OCI-M2 (cell line): ENCODE measurements around the gene PPP1R12C.

Source experiments
- DNase-seq: peaks from one replicate; lab custom pipeline; 2025; ENCODE audit not compliant: unreplicated experiment; lab: John Stamatoyannopoulos, UW

Gene PPP1R12C

DNA sequence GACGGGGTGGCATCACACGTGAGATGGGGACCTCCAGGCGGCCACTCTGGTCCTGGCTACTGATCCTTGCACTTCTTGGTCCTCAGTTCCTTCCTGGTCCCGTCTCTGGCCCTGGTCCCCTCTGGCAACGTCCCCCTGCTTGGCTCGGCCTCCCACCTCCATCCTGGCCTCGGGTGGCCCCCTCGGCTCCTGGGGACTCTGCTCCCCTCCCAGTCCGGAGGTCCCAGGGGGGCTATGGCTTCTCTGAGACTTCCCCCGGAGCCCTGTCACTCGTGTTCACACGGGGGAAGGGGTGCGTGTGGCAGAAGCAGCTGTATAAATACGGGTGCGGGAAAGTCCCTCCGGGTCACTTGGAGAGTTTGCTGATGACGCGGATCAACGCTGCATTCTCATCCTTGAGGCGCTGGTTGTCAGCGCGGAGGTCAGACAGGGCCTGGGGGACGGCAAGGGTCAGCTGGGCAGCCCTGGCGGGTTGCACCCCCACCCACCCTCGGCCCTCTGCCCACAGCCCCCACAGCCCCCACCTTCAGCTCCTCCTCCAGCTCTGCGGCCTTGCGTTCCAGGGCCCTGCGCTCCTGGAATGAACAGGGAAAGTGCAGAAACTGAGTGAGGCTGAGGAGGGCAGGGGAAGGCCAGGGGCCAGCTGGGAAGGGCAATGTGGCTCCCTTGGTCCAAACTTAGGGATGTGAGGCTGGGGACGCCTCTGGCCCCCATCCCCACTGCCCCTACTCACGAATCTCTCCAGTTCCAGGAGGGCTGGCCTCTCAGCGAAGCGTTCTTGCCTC, 26.1 kb downstream of the PPP1R12C start:
- no peak for DNase-seq

DNA sequence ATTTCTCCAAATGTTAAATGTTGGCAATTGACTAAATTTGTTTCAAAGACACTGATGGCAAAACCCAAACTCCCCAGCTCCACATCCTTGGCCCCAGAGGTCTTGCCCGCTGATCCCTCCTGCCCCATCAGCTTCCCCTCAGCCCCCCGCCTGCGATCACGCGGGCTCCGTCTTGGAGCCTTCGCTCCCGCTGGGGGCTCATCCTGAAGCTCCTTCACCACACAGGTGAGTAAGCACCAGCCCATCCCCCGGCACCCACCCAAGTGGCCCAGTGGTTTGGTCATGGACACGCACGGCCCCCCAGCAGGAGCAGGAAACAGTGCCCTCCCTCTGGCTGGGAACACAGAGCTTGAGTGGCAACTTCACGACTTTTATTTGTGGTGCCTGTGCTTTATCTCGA, 26.9 kb downstream of the PPP1R12C start:
- no peak for DNase-seq

DNA sequence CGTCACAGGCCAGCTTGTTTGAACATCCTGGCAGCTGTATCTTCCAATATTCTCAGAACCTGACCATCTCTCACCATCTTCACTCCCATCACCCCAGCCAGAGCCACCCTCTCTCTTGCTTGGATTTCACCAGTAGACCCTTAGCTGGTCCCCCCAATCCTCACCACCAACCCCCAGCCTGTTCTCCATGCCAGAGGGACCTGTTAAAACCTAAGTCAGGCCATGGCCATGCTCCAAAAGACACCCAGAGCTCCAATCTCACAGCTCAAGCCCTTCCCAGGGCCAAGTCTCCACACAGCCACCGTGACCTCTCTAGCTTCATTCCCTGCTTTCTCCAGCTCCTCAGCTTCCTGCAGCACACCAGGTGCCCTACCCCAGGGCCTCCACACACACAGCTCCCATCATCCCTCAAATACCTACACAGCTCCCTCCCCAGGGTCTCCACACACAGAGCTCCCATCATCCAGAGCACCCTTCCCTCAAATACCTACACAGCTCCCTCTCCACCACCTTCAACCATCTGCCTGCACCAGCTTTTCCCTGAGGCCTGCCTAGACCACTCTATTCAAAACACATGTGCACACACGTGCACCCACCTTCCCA, 28.0 kb downstream of the PPP1R12C start:
- no peak for DNase-seq

DNA sequence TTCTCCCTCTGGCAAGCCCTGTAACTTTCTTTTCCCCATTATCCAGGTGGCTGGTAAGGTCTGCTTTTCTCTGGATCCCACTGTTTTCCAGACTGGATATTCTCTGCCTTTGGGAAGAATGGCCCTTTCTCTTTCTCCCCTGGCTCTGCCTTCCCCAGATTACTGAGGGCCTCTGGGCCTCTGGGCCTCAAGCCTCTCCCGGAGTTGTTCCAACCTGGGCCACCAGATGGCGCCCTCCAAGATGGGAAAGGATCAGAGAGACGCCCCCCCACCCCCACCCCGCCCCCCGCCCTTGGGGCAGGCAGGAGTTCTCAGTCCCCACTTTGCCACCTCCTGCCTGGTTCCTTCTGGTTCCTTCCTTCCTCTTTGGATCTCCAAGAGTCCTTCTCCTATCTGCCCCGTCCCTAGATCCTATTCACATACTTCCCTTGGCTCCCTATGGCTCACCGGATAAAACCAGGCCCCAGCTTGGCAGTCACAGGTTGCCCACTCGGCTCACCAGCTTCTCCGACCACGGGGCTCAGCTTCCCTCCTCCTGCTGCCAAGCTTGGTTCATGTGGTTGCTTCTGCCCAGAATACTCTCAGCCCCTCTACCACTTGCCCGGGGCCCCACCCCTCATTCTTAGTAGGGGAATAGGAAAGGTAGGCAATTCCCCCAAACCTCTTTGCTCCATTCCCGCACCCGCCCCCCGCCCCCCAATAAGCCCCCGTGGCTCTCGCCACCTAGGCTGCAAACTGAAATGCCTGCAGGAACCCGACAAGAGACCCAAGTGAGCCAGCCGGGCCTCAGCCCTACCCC, 28.7 kb downstream of the PPP1R12C start:
- DNase-seq = peak; percentile 24

DNA sequence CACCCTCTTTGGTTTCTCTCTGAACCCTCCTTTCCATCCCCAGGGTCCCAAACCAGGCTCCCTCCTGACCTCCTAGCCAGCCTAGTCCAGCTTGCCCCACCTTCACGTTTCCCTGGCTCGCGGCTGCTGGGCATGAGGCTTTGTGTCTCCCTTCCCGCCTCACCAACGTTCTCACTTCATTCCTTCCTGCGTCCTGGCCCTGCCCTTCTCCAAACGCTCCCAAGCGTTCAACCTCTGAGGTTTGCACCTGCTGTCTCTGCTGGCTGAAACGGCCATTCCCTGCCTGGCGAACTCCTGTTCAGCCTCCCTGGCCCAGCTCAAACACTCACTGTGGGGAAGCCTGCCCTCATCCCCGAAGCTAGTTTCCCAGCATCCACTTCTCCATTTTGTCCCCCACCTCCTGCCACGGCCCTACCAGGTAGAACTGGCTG, 29.4 kb downstream of the PPP1R12C start:
- no peak for DNase-seq

DNA sequence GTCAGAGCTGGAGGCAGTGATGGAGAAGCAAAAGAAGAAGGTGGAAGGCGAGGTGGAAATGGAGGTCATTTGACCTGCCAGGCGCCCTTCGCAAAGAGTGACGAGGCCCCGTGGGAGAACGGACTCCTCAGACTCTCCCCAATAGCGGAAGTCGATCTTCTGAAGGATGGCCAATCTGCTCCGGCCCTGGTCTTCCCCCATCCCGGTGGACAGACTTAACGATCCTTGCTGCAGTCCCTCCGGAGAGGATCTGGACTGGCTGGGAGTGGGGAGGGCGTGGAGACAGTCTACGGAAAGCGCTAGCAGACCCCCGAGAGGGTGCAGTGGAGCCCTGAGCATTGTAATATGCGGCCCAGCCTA, 29.9 kb downstream of the PPP1R12C start:
- DNase-seq = no peak

DNA sequence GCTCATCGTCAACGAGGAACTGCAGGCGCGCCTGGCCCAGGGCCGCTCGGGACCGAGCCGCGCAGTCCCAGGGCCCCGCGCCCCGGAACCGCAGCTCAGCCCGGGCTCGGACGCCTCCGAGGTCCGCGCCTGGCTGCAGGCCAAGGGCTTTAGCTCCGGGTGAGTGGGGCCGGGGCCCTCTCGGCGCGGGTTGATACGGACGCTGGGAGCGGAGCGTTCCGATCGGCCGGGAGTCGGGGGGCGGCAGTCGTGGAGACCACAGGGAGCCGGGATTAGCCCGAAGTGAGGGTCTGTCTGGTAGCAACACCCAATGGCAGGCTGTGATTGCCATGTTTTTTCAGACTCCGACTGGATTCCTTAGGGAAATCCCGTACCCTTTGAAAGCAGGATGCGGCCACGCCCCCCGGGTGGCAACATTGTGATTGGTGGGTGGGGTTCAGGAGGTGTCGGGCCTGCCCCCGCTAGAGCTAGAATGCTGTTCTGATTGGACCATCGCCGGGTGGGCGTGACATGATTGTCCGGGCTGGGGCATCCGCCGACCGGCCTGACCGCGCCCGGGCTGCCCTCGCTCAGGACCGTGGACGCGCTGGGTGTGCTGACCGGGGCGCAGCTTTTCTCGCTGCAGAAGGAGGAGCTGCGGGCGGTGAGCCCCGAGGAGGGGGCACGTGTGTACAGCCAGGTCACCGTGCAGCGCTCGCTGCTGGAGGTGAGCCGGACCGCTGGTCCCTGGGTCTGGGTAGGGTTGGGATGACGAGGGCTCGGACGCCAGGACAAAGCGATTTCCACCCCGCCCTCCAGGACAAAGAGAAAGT, 30.5 kb downstream of the PPP1R12C start:
- no peak for DNase-seq

DNA sequence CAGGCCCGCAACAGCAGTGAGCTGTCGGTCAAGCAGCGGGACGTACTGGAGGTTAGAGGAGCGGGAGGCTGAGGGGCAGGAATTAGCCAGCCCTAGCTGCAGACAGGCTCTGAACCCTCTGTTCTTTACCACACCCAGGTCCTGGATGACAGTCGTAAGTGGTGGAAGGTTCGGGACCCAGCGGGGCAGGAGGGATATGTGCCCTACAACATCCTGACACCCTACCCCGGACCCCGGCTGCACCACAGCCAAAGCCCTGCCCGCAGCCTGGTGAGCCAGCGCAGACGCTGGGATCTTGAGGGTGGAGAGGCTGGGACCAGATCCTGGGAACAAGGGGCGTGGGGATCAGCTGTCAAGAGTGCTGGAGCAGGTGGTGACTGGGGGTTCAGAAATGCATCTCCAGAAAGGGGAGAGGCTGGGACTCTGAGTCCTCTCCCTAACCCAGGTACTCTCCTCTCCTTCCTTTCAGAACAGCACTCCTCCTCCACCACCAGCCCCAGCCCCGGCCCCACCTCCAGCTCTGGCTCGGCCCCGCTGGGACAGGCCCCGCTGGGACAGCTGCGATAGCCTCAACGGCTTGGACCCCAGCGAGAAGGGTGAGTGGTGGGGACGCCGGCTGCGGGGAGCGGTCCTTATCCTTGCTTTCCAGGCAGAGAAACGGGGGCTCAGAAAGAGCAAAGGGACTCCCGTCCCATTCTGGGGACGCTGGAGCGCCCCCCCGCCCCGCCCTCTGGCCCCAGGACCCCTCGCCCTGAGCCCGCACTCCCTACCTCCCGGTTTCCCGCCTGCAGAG, 31.3 kb downstream of the PPP1R12C start:
- no peak for DNase-seq

DNA sequence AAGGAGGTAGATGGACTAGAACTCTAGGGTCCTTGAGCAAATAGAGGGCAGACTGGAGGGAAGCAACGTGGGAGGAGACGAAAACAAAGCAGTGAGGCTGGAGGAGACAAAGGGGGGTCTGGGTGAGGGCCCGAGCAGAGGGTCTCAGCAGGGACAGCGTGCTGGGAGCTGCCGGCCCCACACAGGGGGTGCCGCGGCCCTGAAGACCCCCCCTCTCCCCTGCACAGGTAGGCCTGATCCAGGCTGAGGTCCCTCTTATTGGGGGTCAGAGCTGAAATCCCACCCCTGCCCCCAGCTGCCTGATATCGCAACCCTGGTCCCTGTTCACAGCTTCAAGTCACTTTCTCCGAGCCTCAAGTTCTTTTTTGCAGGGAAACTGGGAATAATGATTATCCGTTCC, 33.0 kb downstream of the PPP1R12C start:
- DNase-seq = no peak

DNA sequence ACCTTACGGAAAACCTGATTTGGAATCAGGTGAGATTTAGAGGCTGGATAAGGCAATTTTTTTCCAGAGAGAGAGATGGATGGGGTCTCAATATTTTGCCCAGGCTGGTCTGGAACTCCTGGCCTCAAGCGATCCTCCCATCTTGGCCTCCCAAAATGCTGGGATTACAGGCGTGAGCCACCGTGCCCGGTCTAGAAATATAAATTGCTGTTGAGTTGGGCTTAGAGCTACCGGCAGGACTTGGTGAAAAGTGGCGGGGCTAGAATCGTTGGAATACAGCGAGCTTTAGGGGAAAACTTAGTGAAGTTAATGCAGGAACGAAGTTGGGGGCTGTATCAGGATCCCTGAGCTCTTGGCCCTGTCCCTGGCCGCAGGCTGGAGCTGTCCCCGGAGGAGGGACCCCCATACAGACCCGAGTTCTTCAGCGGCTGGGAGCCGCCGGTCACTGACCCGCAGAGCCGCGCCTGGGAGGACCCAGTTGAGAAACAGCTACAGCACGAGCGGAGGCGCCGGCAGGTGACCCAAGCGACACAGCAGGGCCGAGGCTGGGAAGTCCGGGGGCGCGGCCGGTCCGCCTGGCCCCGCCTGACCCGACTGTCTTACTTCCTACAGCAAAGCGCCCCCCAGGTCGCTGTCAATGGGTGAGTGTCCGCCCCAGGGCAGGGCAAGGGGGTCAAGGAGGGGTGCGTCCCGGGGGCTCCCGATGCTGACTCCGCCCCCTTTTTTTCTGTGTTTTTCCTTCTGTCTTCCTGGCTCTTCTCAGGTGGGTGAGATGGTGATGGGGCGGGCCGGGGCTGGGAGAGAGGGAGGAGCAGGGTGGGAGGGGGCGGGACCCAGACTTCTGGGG, 34.2 kb downstream of the PPP1R12C start:
- DNase-seq = no peak

DNA sequence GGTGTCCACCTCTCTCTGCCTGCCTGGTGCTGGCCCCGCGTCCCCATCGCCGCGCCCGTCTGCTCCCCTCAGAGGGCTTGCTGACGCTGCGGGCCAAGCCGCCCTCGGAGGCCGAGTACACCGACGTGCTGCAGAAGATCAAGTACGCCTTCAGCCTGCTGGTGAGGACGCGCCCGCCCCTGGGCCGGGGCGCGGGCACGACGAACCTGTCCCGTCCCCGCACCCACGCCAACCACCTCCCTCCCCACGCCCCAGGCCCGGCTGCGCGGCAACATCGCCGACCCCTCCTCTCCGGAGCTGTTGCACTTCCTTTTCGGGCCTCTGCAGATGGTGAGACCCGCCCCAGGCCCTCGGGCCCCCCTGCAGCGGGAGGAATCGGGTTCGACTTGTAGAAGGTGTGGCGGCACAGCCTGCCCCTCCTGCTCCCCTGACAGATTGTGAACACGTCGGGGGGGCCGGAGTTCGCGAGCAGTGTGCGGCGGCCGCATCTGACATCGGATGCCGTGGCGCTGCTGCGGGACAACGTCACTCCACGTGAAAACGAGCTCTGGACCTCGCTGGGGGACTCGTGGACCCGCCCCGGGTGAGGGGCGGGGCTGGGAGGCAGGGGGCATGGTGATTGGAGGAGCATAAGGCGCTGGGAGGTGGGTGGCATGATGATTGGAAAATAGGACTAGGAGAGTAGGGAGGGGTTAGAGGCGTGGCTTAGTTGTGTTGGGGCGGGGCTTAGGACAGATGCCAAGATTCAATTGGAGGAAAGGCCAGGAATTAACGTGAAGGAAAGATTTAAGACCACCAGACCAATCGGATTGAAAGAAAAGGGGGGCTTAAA, 35.2 kb downstream of the PPP1R12C start:
- DNase-seq = peak; percentile 91

DNA sequence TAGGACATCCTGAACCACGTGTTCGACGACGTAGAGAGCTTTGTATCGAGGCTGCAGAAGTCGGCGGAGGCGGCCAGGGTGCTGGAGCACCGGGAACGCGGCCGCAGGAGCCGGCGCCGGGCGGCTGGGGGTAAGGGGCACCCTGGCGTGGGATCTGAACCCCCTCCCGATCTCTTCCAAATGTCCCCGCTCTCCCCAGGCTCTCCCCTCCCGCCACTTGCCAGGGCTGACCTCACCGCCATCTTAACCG, 35.7 kb downstream of the PPP1R12C start:
- no peak for DNase-seq

DNA sequence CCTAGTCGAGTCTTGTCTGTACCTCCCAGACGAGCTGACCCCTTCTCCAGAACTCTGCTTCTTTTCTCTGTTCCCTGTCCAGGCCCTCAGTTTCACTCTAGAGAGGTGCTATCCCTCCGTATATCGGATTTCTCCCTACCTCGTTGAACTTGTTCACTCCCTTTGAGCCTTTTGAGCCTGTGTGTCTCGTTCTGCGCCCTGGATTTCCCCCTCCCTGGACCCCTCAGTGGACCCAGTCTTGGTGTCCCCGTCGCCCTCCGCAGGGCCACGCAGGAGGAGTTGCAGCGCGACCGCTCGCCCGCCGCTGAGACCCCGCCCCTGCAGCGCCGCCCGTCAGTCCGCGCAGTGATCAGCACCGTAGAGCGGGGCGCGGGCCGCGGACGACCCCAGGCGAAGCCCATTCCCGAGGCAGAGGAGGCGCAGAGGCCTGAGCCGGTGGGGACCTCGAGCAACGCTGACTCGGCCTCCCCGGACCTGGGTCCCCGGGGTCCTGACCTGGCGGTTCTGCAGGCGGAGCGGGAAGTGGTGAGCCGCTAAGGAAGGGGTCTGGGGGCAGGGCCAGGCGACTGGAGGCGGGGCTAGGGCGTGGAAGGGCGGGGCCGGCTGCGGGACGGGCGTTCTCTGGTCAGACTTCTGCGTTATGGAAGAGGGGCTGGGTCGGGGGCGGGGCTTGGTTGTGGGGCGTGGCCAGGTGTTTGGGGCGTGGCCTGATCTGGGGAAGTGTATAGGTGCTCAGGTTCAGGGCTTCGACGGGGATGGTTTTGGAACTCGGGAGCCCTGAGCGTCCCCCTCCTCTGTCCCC, 36.3 kb downstream of the PPP1R12C start:
- peak; percentile 85 for DNase-seq

DNA sequence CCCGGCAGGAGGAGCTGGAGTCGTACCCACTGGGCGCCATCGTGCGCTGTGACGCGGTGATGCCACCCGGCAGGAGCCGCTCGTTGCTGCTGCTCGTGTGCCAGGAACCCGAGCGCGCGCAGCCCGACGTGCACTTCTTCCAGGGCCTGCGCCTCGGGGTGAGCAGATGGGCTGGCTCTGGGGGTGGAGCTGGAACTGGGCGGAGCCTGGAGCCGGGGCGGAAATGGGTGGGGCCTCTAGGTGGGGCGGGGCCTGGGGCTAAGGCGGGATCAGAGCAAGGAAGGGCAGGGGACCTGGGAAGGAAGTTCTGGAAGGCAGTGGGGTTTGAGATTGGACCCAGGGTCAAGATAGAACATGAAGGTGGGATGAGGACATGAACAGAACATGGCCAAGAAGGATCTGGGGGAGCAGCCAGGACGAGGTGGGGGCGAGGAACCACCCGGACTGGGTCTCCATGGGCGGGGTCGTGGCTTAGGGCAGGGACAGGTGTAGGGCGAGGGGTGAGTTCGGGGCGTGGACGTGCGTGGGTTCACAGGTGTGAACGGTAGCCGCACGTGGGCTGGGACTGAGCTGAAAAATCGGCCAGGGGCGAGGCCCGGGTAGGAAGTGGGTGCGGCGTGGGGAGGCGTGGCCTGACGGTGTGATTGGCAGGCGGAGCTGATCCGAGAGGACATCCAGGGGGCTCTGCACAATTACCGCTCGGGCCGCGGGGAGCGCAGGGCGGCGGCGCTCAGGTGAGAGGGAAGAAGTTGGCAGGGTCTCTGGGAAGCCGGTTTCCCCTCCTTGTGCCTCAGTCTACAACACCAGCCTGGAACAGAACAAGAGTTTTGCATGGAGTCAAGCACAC, 37.1 kb downstream of the PPP1R12C start:
- no peak for DNase-seq

DNA sequence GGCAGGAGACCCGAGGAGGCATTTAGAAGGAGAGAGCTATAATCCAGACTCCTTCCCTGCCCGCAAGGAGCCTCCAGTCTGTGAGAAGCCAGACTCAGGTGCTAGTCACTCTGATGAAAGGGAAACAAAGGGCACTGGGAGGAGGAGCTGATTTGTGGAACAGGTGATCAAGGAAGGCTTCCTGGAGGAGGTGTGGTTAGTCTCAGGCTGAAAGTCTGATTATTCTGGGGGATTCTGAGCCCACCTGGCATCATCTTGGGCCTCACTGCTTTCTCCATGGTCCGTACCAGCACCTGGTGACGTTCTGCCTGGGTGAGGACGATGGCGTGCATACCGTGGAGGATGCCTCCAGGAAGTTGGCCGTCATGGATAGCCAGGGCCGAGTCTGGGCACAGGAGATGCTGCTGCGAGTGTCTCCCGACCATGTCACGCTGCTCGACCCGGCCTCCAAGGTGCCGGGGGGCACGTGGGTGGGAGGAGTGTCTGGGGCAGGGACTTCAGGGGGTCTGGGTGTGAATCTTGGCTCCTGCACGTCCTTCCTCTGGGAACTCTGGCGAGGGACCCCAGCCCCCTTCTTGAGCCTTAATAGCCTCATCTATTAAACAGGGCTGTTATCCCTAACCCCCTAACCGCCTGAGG, 37.9 kb downstream of the PPP1R12C start:
- DNase-seq = no peak

DNA sequence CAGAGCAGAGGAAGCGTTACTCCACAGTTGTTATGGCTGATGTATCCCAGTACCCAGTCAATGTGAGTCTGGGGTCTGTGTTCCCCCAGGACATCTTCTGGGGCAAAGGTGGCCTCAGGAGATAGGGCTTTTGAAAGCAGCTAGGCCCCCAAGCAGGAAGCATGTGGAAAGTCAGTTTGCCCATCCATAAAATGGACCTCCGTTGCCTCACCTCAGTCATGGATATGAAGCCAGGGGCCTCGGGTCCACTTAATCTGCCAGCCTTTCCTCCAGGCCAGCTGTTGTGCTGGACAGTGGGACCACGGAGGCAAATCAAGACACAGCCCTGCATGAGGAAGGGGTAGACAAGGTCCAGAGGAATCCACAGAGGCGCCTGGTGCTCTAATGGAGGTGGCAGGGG, 38.4 kb downstream of the PPP1R12C start:
- no peak for DNase-seq

DNA sequence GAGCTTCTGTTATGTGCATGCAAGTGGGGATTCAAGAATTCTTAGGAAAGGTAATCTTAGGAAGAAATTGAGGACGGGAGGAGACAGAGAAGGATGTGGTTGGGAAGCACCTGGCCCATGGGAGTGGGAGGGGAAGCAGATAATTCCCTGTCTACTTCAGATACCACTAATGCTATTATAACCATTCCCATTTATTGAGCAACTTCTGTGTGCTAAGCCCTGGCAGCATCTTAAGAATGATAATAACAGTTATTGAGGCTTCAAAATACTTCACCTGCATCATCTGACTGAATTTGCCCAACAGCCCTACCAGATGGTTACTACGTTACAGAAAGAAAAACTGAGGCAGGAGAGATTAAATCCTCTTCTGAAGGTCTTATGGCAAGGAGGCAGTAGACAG, 40.3 kb downstream of the PPP1R12C start:
- DNase-seq = no peak
